Common myeloid progenitor, CD34-positive (primary cell): ENCODE measurements around the gene ACIN1.

Experiments
- CTCF ChIA-PET: fragments of 350-600 bp; sonication (Branson Sonifier 250); formaldehyde crosslinking; loops from one replicate; lab custom pipeline; 2021; ENCODE audit warnings: antibody characterized with exemption; lab: Charles Lee
- POLR2A ChIA-PET: fragments of 350-600 bp; sonication (Branson Sonifier 250); formaldehyde crosslinking; loops from one replicate; lab custom pipeline; 2021; ENCODE audit warnings: antibody characterized with exemption; lab: Charles Lee
- DNase-seq, 3 donors: peaks; one replicate each; pipeline versions ENCODE4 v3.0.0 to v3.0.0-alpha.2; 2013
- H3K27ac ChIP-seq, 2 experiments: 1 replicate in 1 of 2; 2 replicates in 1 of 2; pipeline ENCODE4 v1.7.0; 2013; ENCODE audit warnings: inconsistent platforms in 2 of 2, low read length in 2 of 2, mild to moderate bottlenecking in 2 of 2, low read depth in 1 of 2, moderate library complexity in 1 of 2; ENCODE audit not compliant: severe bottlenecking in 2 of 2, insufficient read depth in 1 of 2, poor library complexity in 1 of 2
- H3K27me3 ChIP-seq, 5 experiments: replicated peaks in 2 of 5; 1 replicate in 3 of 5; 2 replicates in 2 of 5; pipeline versions ENCODE4 v1.6.1 to v1.7.0; 2013; ENCODE audit warnings: low read length in 4 of 5, mild to moderate bottlenecking in 2 of 5, moderate library complexity in 2 of 5, inconsistent platforms in 1 of 5; ENCODE audit not compliant: insufficient read depth in 5 of 5, control insufficient read depth in 4 of 5
- H3K36me3 ChIP-seq, 4 experiments: 1 replicate in 2 of 4; 2 replicates in 2 of 4; pipeline versions ENCODE4 v1.6.1 to v1.7.0; 2013; ENCODE audit warnings: low read length in 3 of 4, control low read depth in 1 of 4, mild to moderate bottlenecking in 1 of 4; ENCODE audit not compliant: control insufficient read depth in 4 of 4, insufficient read depth in 4 of 4
- H3K4me1 ChIP-seq, 4 experiments: 1 replicate in 3 of 4; 2 replicates in 1 of 4; pipeline versions ENCODE4 v1.6.1 to v1.7.1; 2013; ENCODE audit warnings: low read length in 3 of 4, mild to moderate bottlenecking in 3 of 4, control low read depth in 1 of 4, inconsistent platforms in 1 of 4, moderate library complexity in 1 of 4; ENCODE audit not compliant: control insufficient read depth in 4 of 4, insufficient read depth in 4 of 4; ENCODE audit errors: control extremely low read depth in 1 of 4
- H3K4me3 ChIP-seq, 7 experiments: 1 replicate in 4 of 7; 2 replicates in 3 of 7; pipeline versions ENCODE4 v1.5.1 to v1.7.0; 2013; ENCODE audit warnings: mild to moderate bottlenecking in 7 of 7, low read length in 6 of 7, moderate library complexity in 6 of 7, inconsistent platforms in 2 of 7, low read depth in 2 of 7, control low read depth in 1 of 7; ENCODE audit not compliant: insufficient read depth in 4 of 7, control insufficient read depth in 1 of 7; ENCODE audit errors: extremely low read depth in 1 of 7
- H3K9me3 ChIP-seq, 5 experiments: 1 replicate in 4 of 5; 2 replicates in 1 of 5; pipeline versions ENCODE4 v1.6.1 to v1.7.1; 2013; ENCODE audit warnings: low read length in 4 of 5, mild to moderate bottlenecking in 2 of 5, inconsistent platforms in 1 of 5, low read depth in 1 of 5, moderate library complexity in 1 of 5; ENCODE audit not compliant: control insufficient read depth in 4 of 5, insufficient read depth in 2 of 5; ENCODE audit errors: control extremely low read depth in 1 of 5
- WGBS: methylation state at CpG from one replicate; pipeline ENCODE4 v1.1.5; 2013; ENCODE audit not compliant: insufficient coverage; 5-methylcytosine and 5-hydroxymethylcytosine counted together

ACIN1 gene

GRCh38 chr14:23045419-23046357 lies 49.2 kb downstream of the ACIN1 start:
- peaks cover 0 to 2% (median 0%) of the 10 kb centered on the region in 5 experiments for H3K9me3 ChIP-seq
- no peaks in the 10 kb centered on the region for H3K27me3 ChIP-seq
- DNase-seq: no peak
- H3K4me3 ChIP-seq: no peak overlapping the region
- ChIA-PET POLR2A (no interaction called here), CTCF (interaction anchor here (1.2 to 33.6 kb wide), 5 partner anchors 9 to 57 kb away, joined by 3 to 933 read pairs (median 11); partner anchors contain the start of gene AJUBA)
- H3K4me1 ChIP-seq: peaks cover 0 to 5% (median 0%) of the 10 kb centered on the region in 4 experiments
- WGBS: 83% methylated on average over 10 of the region's 13 CpGs
- no peaks in the 10 kb centered on the region for H3K36me3 ChIP-seq
- H3K27ac ChIP-seq: no peak overlapping the region

- POLR2A ChIA-PET: no interaction called here
- DNase-seq: no peak
- CTCF ChIA-PET: interaction anchor here (6.5 to 33.6 kb wide), 2 partner anchors 9 to 57 kb away, joined by 44 to 933 read pairs; partner anchors contain the start of gene AJUBA
- peaks cover 0 to 2% (median 0%) of the 10 kb centered on the region in 5 experiments for H3K9me3 ChIP-seq
- H3K4me3 ChIP-seq: no peak overlapping the region
- 90% methylated on average over 8 of the region's 8 CpGs for WGBS
- no peak overlapping the region for H3K27ac ChIP-seq
- H3K36me3 ChIP-seq: no peaks in the 10 kb centered on the region
- H3K27me3 ChIP-seq: no peaks in the 10 kb centered on the region
- H3K4me1 ChIP-seq: peaks cover 0 to 5% (median 0%) of the 10 kb centered on the region in 4 experiments
Observed at GRCh38 chr14:23044840-23045239, 50.1 kb downstream of the ACIN1 start.

GRCh38 chr14:23043754-23044153 lies 51.2 kb downstream of the ACIN1 start:
- Histone ChIP-seq H3K36me3 (no peaks in the 10 kb centered on the region), H3K27me3 (no peaks in the 10 kb centered on the region), H3K4me3 (no peak overlapping the region), H3K4me1 (peaks cover 0 to 5% (median 0%) of the 10 kb centered on the region in 4 experiments), H3K27ac (no peak overlapping the region), H3K9me3 (peaks cover 0 to 2% (median 0%) of the 10 kb centered on the region in 5 experiments)
- WGBS: no CpG with 5 or more reads among the region's 3 CpGs
- DNase-seq: no peak
- CTCF ChIA-PET: interaction anchor here (1.5 to 33.6 kb wide), 4 partner anchors 10 to 55 kb away, joined by 3 to 933 read pairs (median 26); partner anchors contain the start of gene AJUBA
- POLR2A ChIA-PET: interaction anchor here (0.6 kb wide), 1 partner anchor 13 kb away, joined by 3 read pairs; no protein-coding TSS in a partner anchor

GRCh38 chr14:23043145-23043544 lies 51.8 kb downstream of the ACIN1 start:
- H3K27me3 ChIP-seq: no peaks in the 10 kb centered on the region
- POLR2A ChIA-PET: no interaction called here
- WGBS: 98% methylated on average over 5 of the region's 6 CpGs

GRCh38 chr14:23042162-23042965 lies 52.6 kb downstream of the ACIN1 start, which contains the start of gene PSMB11:
TSS of gene PSMB11 (plus strand) at chr14:23042212. CDS start at chr14:23042226, 14 bp downstream.
- ChIA-PET CTCF (interaction anchor here (0.8 to 33.6 kb wide), 7 partner anchors 12 to 54 kb away, joined by 3 to 933 read pairs (median 4); partner anchors contain the start of genes AJUBA and CDH24), POLR2A (interaction anchor here (0.5 kb wide), 1 partner anchor 48 kb away, joined by 8 read pairs; no protein-coding TSS in a partner anchor)
- no peaks in the 10 kb centered on the region for H3K27me3 ChIP-seq
- no peaks in the 10 kb centered on the region for H3K36me3 ChIP-seq
- H3K4me3 ChIP-seq: no peak within 1 kb of the TSS
- H3K27ac ChIP-seq: no peak within 1 kb of the TSS
- no peak for DNase-seq
- H3K9me3 ChIP-seq: no peaks in the 10 kb centered on the region
- 93% methylated on average over 35 of the region's 36 CpGs for WGBS
- peaks cover 0 to 5% (median 0%) of the 10 kb centered on the region in 4 experiments for H3K4me1 ChIP-seq

More at GRCh38 chr14:23043145-23043544, 51.8 kb downstream of the ACIN1 start:
- Histone ChIP-seq H3K36me3 (no peaks in the 10 kb centered on the region), H3K9me3 (no peaks in the 10 kb centered on the region), H3K4me1 (peaks cover 0 to 5% (median 0%) of the 10 kb centered on the region in 4 experiments), H3K4me3 (no peak overlapping the region), H3K27ac (no peak overlapping the region)
- no peak for DNase-seq
- CTCF ChIA-PET: interaction anchor here (0.8 to 33.6 kb wide), 7 partner anchors 11 to 55 kb away, joined by 3 to 933 read pairs (median 4); partner anchors contain the start of genes AJUBA and CDH24

- 92% methylated on average over 7 of the region's 8 CpGs for WGBS
- Histone ChIP-seq H3K27me3 (no peaks in the 10 kb centered on the region), H3K36me3 (no peaks in the 10 kb centered on the region), H3K4me1 (peaks cover 0 to 5% (median 0%) of the 10 kb centered on the region in 4 experiments), H3K9me3 (no peaks in the 10 kb centered on the region), H3K27ac (no peak overlapping the region), H3K4me3 (no peak overlapping the region)
- ChIA-PET POLR2A (interaction anchor here (0.5 kb wide), 1 partner anchor 47 kb away, joined by 8 read pairs; no protein-coding TSS in a partner anchor), CTCF (interaction anchor here (1.1 to 33.6 kb wide), 6 partner anchors 12 to 53 kb away, joined by 3 to 933 read pairs (median 6); partner anchors contain the start of gene AJUBA)
- DNase-seq: no peak
Observed at GRCh38 chr14:23041729-23042128, 53.2 kb downstream of the ACIN1 start.
